Breast epithelium (tissue), 3 donors: Measurements from ENCODE around the gene TENM4.

Experiments used
- POLR2AphosphoS5 ChIP-seq, 3 donors: sonication (generic); formaldehyde crosslinking; IDR thresholded peaks; one replicate each; pipeline ENCODE4 v1.6.1; 2017; ENCODE audit warnings: antibody characterized with exemption in 3 of 3
- TF ChIP-seq, protein P1 (sequence below), 3 donors: fragments of 450-650 bp; IDR thresholded peaks; one replicate each; pipeline ENCODE4 v1.5.1; 2016 to 2017; ENCODE audit warnings: antibody characterized with exemption in 3 of 3, mild to moderate bottlenecking in 3 of 3, moderate library complexity in 3 of 3

DNA sequence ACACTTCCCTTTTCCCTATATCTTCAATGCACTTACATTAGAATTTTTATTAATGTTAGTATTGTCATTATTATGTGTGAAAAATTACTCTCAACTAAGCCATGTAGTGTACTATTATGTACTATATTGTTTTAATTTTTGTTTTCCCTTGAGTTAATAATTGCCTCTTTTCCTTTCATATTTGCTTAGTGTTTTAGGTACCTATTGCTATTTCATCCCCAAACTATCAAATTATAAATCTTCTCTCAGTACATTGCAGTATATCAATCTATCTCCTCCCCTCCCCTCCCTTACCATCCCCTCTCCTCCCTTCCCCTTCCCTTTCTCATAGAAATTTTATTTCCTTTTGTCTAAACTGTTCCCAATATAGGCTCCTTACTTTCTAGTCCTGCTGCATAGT, 12.8 kb upstream of the TENM4 start:
- TF ChIP-seq, protein P1, sequence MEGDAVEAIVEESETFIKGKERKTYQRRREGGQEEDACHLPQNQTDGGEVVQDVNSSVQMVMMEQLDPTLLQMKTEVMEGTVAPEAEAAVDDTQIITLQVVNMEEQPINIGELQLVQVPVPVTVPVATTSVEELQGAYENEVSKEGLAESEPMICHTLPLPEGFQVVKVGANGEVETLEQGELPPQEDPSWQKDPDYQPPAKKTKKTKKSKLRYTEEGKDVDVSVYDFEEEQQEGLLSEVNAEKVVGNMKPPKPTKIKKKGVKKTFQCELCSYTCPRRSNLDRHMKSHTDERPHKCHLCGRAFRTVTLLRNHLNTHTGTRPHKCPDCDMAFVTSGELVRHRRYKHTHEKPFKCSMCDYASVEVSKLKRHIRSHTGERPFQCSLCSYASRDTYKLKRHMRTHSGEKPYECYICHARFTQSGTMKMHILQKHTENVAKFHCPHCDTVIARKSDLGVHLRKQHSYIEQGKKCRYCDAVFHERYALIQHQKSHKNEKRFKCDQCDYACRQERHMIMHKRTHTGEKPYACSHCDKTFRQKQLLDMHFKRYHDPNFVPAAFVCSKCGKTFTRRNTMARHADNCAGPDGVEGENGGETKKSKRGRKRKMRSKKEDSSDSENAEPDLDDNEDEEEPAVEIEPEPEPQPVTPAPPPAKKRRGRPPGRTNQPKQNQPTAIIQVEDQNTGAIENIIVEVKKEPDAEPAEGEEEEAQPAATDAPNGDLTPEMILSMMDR (IDR thresholded peaks at IDR 0.05), result no peak
- TF ChIP-seq POLR2AphosphoS5 (IDR thresholded peaks at IDR 0.05), result no peak
